ENCODE results near the gene TMEM143. TPM values are rescaled to one million over a fixed set of nuclear protein-coding genes. Genes with fewer than 3 reads are reported as not detected.

TMEM143 gene
- total RNA-seq (4.6 TPM), polyA plus RNA-seq (10.3 TPM)
- long read RNA-seq, donor 1 = 0 reads
- long read RNA-seq, donor 2, partial matches to known transcripts = 12 of 15 reads
- long read RNA-seq, donor 2, other reads (novel, unspliced or antisense) = 0 of 15 reads
- long read RNA-seq, donor 3, partial matches to known transcripts = 0 of 3 reads
- long read RNA-seq, donor 3, other reads (novel, unspliced or antisense) = 0 of 3 reads
- long read RNA-seq, donor 4, partial matches to known transcripts = 0 of 1 reads
- long read RNA-seq, donor 4, other reads (novel, unspliced or antisense) = 0 of 1 reads
- long read RNA-seq, donor 5, partial matches to known transcripts = 0 of 2 reads
- long read RNA-seq, donor 5, other reads (novel, unspliced or antisense) = 0 of 2 reads
- long read RNA-seq, donor 6, partial matches to known transcripts = 0 of 1 reads
- long read RNA-seq, donor 6, other reads (novel, unspliced or antisense) = 0 of 1 reads
- long read RNA-seq, donor 7, partial matches to known transcripts = 0 of 2 reads
- long read RNA-seq, donor 7, other reads (novel, unspliced or antisense) = 0 of 2 reads
- long read RNA-seq, donor 8, partial matches to known transcripts = 0 of 2 reads
- long read RNA-seq, donor 8, other reads (novel, unspliced or antisense) = 0 of 2 reads
- long read RNA-seq, donor 9, partial matches to known transcripts = 0 of 4 reads
- long read RNA-seq, donor 9, other reads (novel, unspliced or antisense) = 0 of 4 reads
- long read RNA-seq, donor 10 = 0 reads

- peaks cover 0 to 10% of the 10 kb centered on the region in 2 donors for H3K36me3 ChIP-seq (ENCODE audit: control insufficient read depth in 2 of 2, insufficient read depth in 2 of 2, low read length in 1 of 2)
- DNase-seq (ENCODE audit: low read depth in 6 of 9, low spot score in 9 of 9) = peak; percentile 97 to 100 (median 99)
- no peaks in the 10 kb centered on the region for H3K27me3 ChIP-seq (ENCODE audit: control insufficient read depth in 2 of 2, insufficient read depth in 1 of 2, low read length in 1 of 2)
- peaks cover 0 to 8% of the 10 kb centered on the region in 2 donors for H3K9me3 ChIP-seq (ENCODE audit: control insufficient read depth in 2 of 2, insufficient read depth in 1 of 2, low read length in 1 of 2)
- peaks cover 3 to 19% of the 10 kb centered on the region in 2 donors for H3K4me1 ChIP-seq (ENCODE audit: control insufficient read depth in 2 of 2, insufficient read depth in 2 of 2, low read length in 2 of 2)
- WGBS = under 1% methylated on average over 59 of the region's 59 CpGs
- H3K27ac ChIP-seq (ENCODE audit: low read depth in 1 of 2, low read length in 1 of 2) = peak within 1 kb of the TSS; percentile 90 to 96
- H3K4me3 ChIP-seq (ENCODE audit: low read length in 2 of 2) = peak within 1 kb of the TSS; percentile 64 to 70
These were observed at the start of gene TMEM143, which contains the start of gene SYNGR4 for GRCh38 chr19:48363810-48364597. TSS of gene TMEM143 (minus strand) at chr19:48363940. CDS start at chr19:48363920, 20 bp downstream. TSS of gene SYNGR4 (plus strand) at chr19:48364367. CDS start at chr19:48365843, 1,476 bp downstream.

- peaks cover 0 to 20% of the 10 kb centered on the region in 2 donors for H3K27me3 ChIP-seq (ENCODE audit: control insufficient read depth in 2 of 2, insufficient read depth in 1 of 2, low read length in 1 of 2)
- H3K9me3 ChIP-seq (ENCODE audit: control insufficient read depth in 2 of 2, insufficient read depth in 1 of 2, low read length in 1 of 2) = no peaks in the 10 kb centered on the region
- 85% methylated on average over 13 of the region's 13 CpGs for WGBS
- no peak overlapping the region for H3K27ac ChIP-seq (ENCODE audit: low read depth in 1 of 2, low read length in 1 of 2)
- no peaks in the 10 kb centered on the region for H3K36me3 ChIP-seq (ENCODE audit: control insufficient read depth in 2 of 2, insufficient read depth in 2 of 2, low read length in 1 of 2)
- DNase-seq (ENCODE audit: low read depth in 6 of 9, low spot score in 9 of 9) = no peak
- no peak overlapping the region for H3K4me3 ChIP-seq (ENCODE audit: low read length in 2 of 2)
- peaks cover 0 to 3% of the 10 kb centered on the region in 2 donors for H3K4me1 ChIP-seq (ENCODE audit: control insufficient read depth in 2 of 2, insufficient read depth in 2 of 2, low read length in 2 of 2)
These were observed 42.1 kb upstream of the TMEM143 start for GRCh38 chr19:48405850-48406249.

GRCh38 chr19:48405010-48405659 lies 41.4 kb upstream of the TMEM143 start:
- 93% methylated on average over 27 of the region's 27 CpGs for WGBS
- no peaks in the 10 kb centered on the region for H3K9me3 ChIP-seq (ENCODE audit: control insufficient read depth in 2 of 2, insufficient read depth in 1 of 2, low read length in 1 of 2)
- H3K27ac ChIP-seq (ENCODE audit: low read depth in 1 of 2, low read length in 1 of 2) = no peak overlapping the region
- peaks cover 0 to 23% of the 10 kb centered on the region in 2 donors for H3K27me3 ChIP-seq (ENCODE audit: control insufficient read depth in 2 of 2, insufficient read depth in 1 of 2, low read length in 1 of 2)
- H3K4me3 ChIP-seq (ENCODE audit: low read length in 2 of 2) = no peak overlapping the region
- DNase-seq (ENCODE audit: low read depth in 6 of 9, low spot score in 9 of 9) = no peak
- no peaks in the 10 kb centered on the region for H3K36me3 ChIP-seq (ENCODE audit: control insufficient read depth in 2 of 2, insufficient read depth in 2 of 2, low read length in 1 of 2)
- H3K4me1 ChIP-seq (ENCODE audit: control insufficient read depth in 2 of 2, insufficient read depth in 2 of 2, low read length in 2 of 2) = peaks cover 0 to 3% of the 10 kb centered on the region in 2 donors

GRCh38 chr19:48403606-48404005 lies 39.9 kb upstream of the TMEM143 start:
- no peak overlapping the region for H3K4me3 ChIP-seq (ENCODE audit: low read length in 2 of 2)
- H3K36me3 ChIP-seq (ENCODE audit: control insufficient read depth in 2 of 2, insufficient read depth in 2 of 2, low read length in 1 of 2) = no peaks in the 10 kb centered on the region
- 43% methylated on average over 3 of the region's 3 CpGs for WGBS
- H3K27ac ChIP-seq (ENCODE audit: low read depth in 1 of 2, low read length in 1 of 2) = no peak overlapping the region
- peaks cover 0 to 3% of the 10 kb centered on the region in 2 donors for H3K4me1 ChIP-seq (ENCODE audit: control insufficient read depth in 2 of 2, insufficient read depth in 2 of 2, low read length in 2 of 2)
- peaks cover 1 to 5% of the 10 kb centered on the region in 2 donors for H3K9me3 ChIP-seq (ENCODE audit: control insufficient read depth in 2 of 2, insufficient read depth in 1 of 2, low read length in 1 of 2)
- DNase-seq (ENCODE audit: low read depth in 6 of 9, low spot score in 9 of 9) = peak in 7 of 9 donors; percentile 29 to 69 (median 48)
- peaks cover 7 to 37% of the 10 kb centered on the region in 2 donors for H3K27me3 ChIP-seq (ENCODE audit: control insufficient read depth in 2 of 2, insufficient read depth in 1 of 2, low read length in 1 of 2)

- H3K36me3 ChIP-seq (ENCODE audit: control insufficient read depth in 2 of 2, insufficient read depth in 2 of 2, low read length in 1 of 2) = no peaks in the 10 kb centered on the region
- no peak overlapping the region for H3K27ac ChIP-seq (ENCODE audit: low read depth in 1 of 2, low read length in 1 of 2)
- peaks cover 1 to 5% of the 10 kb centered on the region in 2 donors for H3K9me3 ChIP-seq (ENCODE audit: control insufficient read depth in 2 of 2, insufficient read depth in 1 of 2, low read length in 1 of 2)
- H3K27me3 ChIP-seq (ENCODE audit: control insufficient read depth in 2 of 2, insufficient read depth in 1 of 2, low read length in 1 of 2) = peaks cover 29 to 46% of the 10 kb centered on the region in 2 donors
- peaks cover 6 to 14% of the 10 kb centered on the region in 2 donors for H3K4me1 ChIP-seq (ENCODE audit: control insufficient read depth in 2 of 2, insufficient read depth in 2 of 2, low read length in 2 of 2)
- no peak overlapping the region for H3K4me3 ChIP-seq (ENCODE audit: low read length in 2 of 2)
- no peak for DNase-seq (ENCODE audit: low read depth in 6 of 9, low spot score in 9 of 9)
- WGBS = 91% methylated on average over 5 of the region's 5 CpGs
These were observed 37.5 kb upstream of the TMEM143 start for GRCh38 chr19:48401287-48401686.

GRCh38 chr19:48400018-48400742 lies 36.4 kb upstream of the TMEM143 start:
- H3K9me3 ChIP-seq (ENCODE audit: control insufficient read depth in 2 of 2, insufficient read depth in 1 of 2, low read length in 1 of 2) = peaks cover 1 to 5% of the 10 kb centered on the region in 2 donors
- H3K36me3 ChIP-seq (ENCODE audit: control insufficient read depth in 2 of 2, insufficient read depth in 2 of 2, low read length in 1 of 2) = no peaks in the 10 kb centered on the region
- no peak for DNase-seq (ENCODE audit: low read depth in 6 of 9, low spot score in 9 of 9)
- no peak overlapping the region for H3K27ac ChIP-seq (ENCODE audit: low read depth in 1 of 2, low read length in 1 of 2)
- 67% methylated on average over 14 of the region's 14 CpGs for WGBS
- no peak overlapping the region for H3K4me3 ChIP-seq (ENCODE audit: low read length in 2 of 2)
- H3K4me1 ChIP-seq (ENCODE audit: control insufficient read depth in 2 of 2, insufficient read depth in 2 of 2, low read length in 2 of 2) = peaks cover 6 to 14% of the 10 kb centered on the region in 2 donors
- peaks cover 40 to 52% of the 10 kb centered on the region in 2 donors for H3K27me3 ChIP-seq (ENCODE audit: control insufficient read depth in 2 of 2, insufficient read depth in 1 of 2, low read length in 1 of 2)

- 7% methylated on average over 104 of the region's 104 CpGs for WGBS
- no peak overlapping the region for H3K27ac ChIP-seq (ENCODE audit: low read depth in 1 of 2, low read length in 1 of 2)
- H3K36me3 ChIP-seq (ENCODE audit: control insufficient read depth in 2 of 2, insufficient read depth in 2 of 2, low read length in 1 of 2) = no peaks in the 10 kb centered on the region
- peak in 7 of 9 donors; percentile 44 to 81 (median 58) for DNase-seq (ENCODE audit: low read depth in 6 of 9, low spot score in 9 of 9)
- peaks cover 1 to 5% of the 10 kb centered on the region in 2 donors for H3K9me3 ChIP-seq (ENCODE audit: control insufficient read depth in 2 of 2, insufficient read depth in 1 of 2, low read length in 1 of 2)
- peaks cover 56 to 66% of the 10 kb centered on the region in 2 donors for H3K27me3 ChIP-seq (ENCODE audit: control insufficient read depth in 2 of 2, insufficient read depth in 1 of 2, low read length in 1 of 2)
- H3K4me1 ChIP-seq (ENCODE audit: control insufficient read depth in 2 of 2, insufficient read depth in 2 of 2, low read length in 2 of 2) = peaks cover 6 to 25% of the 10 kb centered on the region in 2 donors
- peak overlapping the region in 1 of 2 donors; percentile 62 for H3K4me3 ChIP-seq (ENCODE audit: low read length in 2 of 2)
These were observed 34.9 kb upstream of the TMEM143 start for GRCh38 chr19:48398375-48399235.

All from thymus (tissue), 14 donors.